Erythroblast (primary cell): Measurements from ENCODE around the gene NIPA2.

Source experiments
- GATA1 ChIP-seq: IDR thresholded peaks from 2 replicates; pipeline ENCODE4 v1.6.1; 2011; ENCODE audit warnings: low read depth, mild to moderate bottlenecking, control low read depth, low read length, moderate library complexity
- POLR2A ChIP-seq: IDR thresholded peaks from 2 replicates; pipeline ENCODE4 v1.6.1; 2011; ENCODE audit warnings: mild to moderate bottlenecking, low read length

GRCh38 chr15:22916606-22917350, 78.3 kb downstream of the NIPA2 start:
- TF ChIP-seq POLR2A (no peak), GATA1 (no peak)
